Kidney glomerular epithelial cell (primary cell): Measurements from ENCODE around the gene ACTN4.

ENCODE experiments used
- DNase-seq: peaks from one replicate; lab custom pipeline; 2025; lab: John Stamatoyannopoulos, UW

Gene ACTN4

GRCh38 chr19:38635483-38636399 is 11.7 kb upstream of the ACTN4 start:
- DNase-seq: no peak

GRCh38 chr19:38638461-38638860 is 9.0 kb upstream of the ACTN4 start:
- DNase-seq: no peak

GRCh38 chr19:38639679-38640078 is 7.8 kb upstream of the ACTN4 start:
- DNase-seq: no peak

DNA sequence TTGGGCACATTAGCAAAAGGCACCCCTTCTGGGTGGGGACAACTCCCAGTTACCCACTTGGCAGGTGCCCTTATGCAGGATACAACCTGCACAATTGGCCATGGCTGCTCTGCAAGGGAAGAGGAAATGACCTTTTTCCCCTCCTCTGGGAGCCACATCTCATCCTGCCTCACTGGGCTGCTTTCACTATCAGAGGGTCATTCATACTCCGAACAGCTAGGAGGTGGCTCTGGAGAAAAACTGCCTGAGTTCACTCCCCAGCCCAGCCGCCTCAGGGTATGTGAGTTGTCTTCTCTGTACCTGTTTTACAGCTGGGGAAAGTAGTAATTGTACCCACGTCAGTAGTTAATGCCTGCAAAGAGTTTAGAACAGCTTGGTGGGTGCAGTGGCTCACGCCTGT is 7.1 kb upstream of the ACTN4 start:
- DNase-seq: no peak

GRCh38 chr19:38642176-38642575 is 5.3 kb upstream of the ACTN4 start:
- DNase-seq: no peak

GRCh38 chr19:38644719-38645118 is 2.7 kb upstream of the ACTN4 start:
- no peak for DNase-seq

GRCh38 chr19:38647966-38648768 is 718 bp downstream of the ACTN4 start:
- no peak for DNase-seq

- DNase-seq: no peak
Measured at GRCh38 chr19:38648769-38649304, 1.4 kb downstream of the ACTN4 start.

- DNase-seq: peak; percentile 36
Measured at GRCh38 chr19:38649305-38650171, 2.1 kb downstream of the ACTN4 start.

- DNase-seq: no peak
Measured at GRCh38 chr19:38650172-38650775, 2.8 kb downstream of the ACTN4 start.

GRCh38 chr19:38650911-38651584 is 3.6 kb downstream of the ACTN4 start:
- DNase-seq: no peak

DNA sequence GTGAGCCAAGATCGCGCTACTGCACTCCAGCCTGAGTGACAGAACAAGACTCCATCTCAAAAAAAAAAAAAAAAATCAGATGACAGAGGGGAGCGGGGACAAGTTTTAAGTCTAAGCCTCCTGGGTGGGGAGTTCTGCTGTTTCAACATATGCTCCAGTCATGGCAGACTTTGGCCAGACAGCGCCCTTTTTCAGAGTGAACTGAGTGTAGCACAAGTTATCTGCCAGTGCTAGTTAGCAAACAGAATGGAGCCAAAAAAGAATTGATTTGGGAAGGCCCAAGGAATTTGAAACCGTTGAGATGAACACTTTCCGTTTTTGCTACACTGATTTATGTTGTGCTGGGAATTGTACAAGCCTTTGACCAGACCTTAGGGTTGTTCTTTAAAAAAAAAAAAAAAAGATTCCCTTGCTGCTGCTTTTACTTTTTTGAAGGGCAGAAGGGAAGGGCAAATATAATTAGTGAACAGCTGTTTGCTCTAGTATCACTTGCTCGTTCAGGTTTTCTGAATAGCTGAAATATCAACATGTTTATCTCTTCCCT is 5.7 kb downstream of the ACTN4 start:
- no peak for DNase-seq

DNA sequence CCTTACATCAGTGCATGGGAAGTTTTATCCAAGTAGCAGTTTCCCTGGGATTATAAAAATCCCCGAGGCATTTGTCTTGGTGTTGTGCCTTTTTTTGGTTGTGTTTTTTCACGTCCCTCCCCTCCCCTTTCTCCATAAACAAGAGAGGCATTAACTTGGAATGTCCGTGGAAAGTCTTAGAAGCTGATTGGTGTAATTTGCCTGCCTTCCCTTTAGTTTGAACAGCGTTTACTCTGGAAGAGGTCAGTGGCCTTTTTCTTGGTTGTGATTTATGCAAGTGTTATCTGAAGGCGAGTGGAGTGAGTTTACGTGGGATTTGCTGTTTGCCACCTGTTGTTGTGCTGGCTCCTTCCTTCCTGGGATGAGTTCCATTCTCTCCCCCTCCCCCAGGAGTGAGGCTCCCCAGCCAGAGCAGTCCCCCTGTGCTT is 7.2 kb downstream of the ACTN4 start:
- no peak for DNase-seq

- no peak for DNase-seq
Measured at GRCh38 chr19:38655148-38655824, 7.8 kb downstream of the ACTN4 start.

GRCh38 chr19:38656171-38656981 is 8.9 kb downstream of the ACTN4 start:
- DNase-seq: no peak

GRCh38 chr19:38657633-38658222 is 10.3 kb downstream of the ACTN4 start:
- DNase-seq: peak; percentile 89

GRCh38 chr19:38658462-38659306 is 11.2 kb downstream of the ACTN4 start:
- DNase-seq: peak; percentile 97

GRCh38 chr19:38660724-38661123 is 13.3 kb downstream of the ACTN4 start:
- no peak for DNase-seq
